Memory B cell (primary cell): ENCODE data around the gene KCNK6.
"Not testable (repeated sequence)": the region's sequence is repeated elsewhere in the genome, so short reads cannot be mapped to it uniquely, and the experiment has no call there.

ENCODE experiments used
- ATAC-seq: fragments of 150-1000 bp; cut with Tn5 transposase; 2 replicates; pipeline ENCODE4 v1.10.0; 2021; ENCODE audit warnings: low read depth, mild to moderate bottlenecking, moderate library complexity
- DNase-seq, 2 donors: peaks; one replicate each; pipeline ENCODE4 v3.0.0; 2022; ENCODE audit warnings: low spot score in 2 of 2
- H3K27ac Mint-ChIP-seq: one replicate; pipeline ENCODE4 v1.8.0; 2022; ENCODE audit warnings: mild to moderate bottlenecking, moderate library complexity, mixed read lengths
- H3K27me3 Mint-ChIP-seq: one replicate; pipeline ENCODE4 v1.8.0; 2022; ENCODE audit warnings: mixed read lengths
- H3K36me3 Mint-ChIP-seq: one replicate; pipeline ENCODE4 v1.8.0; 2022; ENCODE audit warnings: mild to moderate bottlenecking, mixed read lengths
- H3K4me1 Mint-ChIP-seq: one replicate; pipeline ENCODE4 v1.8.0; 2022; ENCODE audit warnings: mixed read lengths
- H3K4me3 Mint-ChIP-seq: one replicate; pipeline ENCODE4 v1.8.0; 2022; ENCODE audit warnings: mild to moderate bottlenecking, moderate library complexity, mixed read lengths
- H3K9me3 Mint-ChIP-seq: one replicate; pipeline ENCODE4 v1.8.0; 2022; ENCODE audit warnings: mixed read lengths

KCNK6 gene

GRCh38 chr19:38355728-38356725 is 36.4 kb downstream of the KCNK6 start:
- H3K27ac Mint-ChIP-seq = no peak overlapping the region
- ATAC-seq = no peak
- no peak overlapping the region for H3K4me3 Mint-ChIP-seq
- H3K4me1 Mint-ChIP-seq = peaks cover 4% of the 10 kb centered on the region
- H3K36me3 Mint-ChIP-seq = peaks cover 2% of the 10 kb centered on the region
- peaks cover 14% of the 10 kb centered on the region for H3K27me3 Mint-ChIP-seq
- H3K9me3 Mint-ChIP-seq = no peaks in the 10 kb centered on the region
- no peak for DNase-seq

- H3K27me3 Mint-ChIP-seq = peaks cover 14% of the 10 kb centered on the region
- ATAC-seq (no peak), DNase-seq (no peak)
- peaks cover 11% of the 10 kb centered on the region for H3K4me1 Mint-ChIP-seq
- no peaks in the 10 kb centered on the region for H3K9me3 Mint-ChIP-seq
- H3K4me3 Mint-ChIP-seq = no peak overlapping the region
- no peak overlapping the region for H3K27ac Mint-ChIP-seq
- no peaks in the 10 kb centered on the region for H3K36me3 Mint-ChIP-seq
These were observed 38.4 kb downstream of the KCNK6 start for GRCh38 chr19:38358071-38358470.

- Mint-ChIP-seq H3K36me3 (no peaks in the 10 kb centered on the region), H3K9me3 (no peaks in the 10 kb centered on the region), H3K27ac (no peak overlapping the region), H3K4me1 (peaks cover 11% of the 10 kb centered on the region), H3K4me3 (no peak overlapping the region), H3K27me3 (peaks cover 14% of the 10 kb centered on the region)
- DNase-seq (no peak), ATAC-seq (no peak)
These were observed 39.8 kb downstream of the KCNK6 start for GRCh38 chr19:38359242-38360021.

- DNase-seq (no peak), ATAC-seq (no peak)
- no peaks in the 10 kb centered on the region for H3K36me3 Mint-ChIP-seq
- H3K27ac Mint-ChIP-seq = no peak overlapping the region
- no peaks in the 10 kb centered on the region for H3K9me3 Mint-ChIP-seq
- H3K4me3 Mint-ChIP-seq = peak overlapping the region; percentile 75
- peaks cover 14% of the 10 kb centered on the region for H3K27me3 Mint-ChIP-seq
- peaks cover 11% of the 10 kb centered on the region for H3K4me1 Mint-ChIP-seq
These were observed 40.7 kb downstream of the KCNK6 start for GRCh38 chr19:38360351-38360750.

GRCh38 chr19:38360839-38361631 is 41.4 kb downstream of the KCNK6 start:
- ATAC-seq (no peak), DNase-seq (no peak)
- H3K4me1 Mint-ChIP-seq = peaks cover 11% of the 10 kb centered on the region
- H3K4me3 Mint-ChIP-seq = peak overlapping the region; percentile 75
- H3K9me3 Mint-ChIP-seq = no peaks in the 10 kb centered on the region
- peaks cover 13% of the 10 kb centered on the region for H3K27me3 Mint-ChIP-seq
- H3K27ac Mint-ChIP-seq = peak overlapping the region; percentile 22
- H3K36me3 Mint-ChIP-seq = no peaks in the 10 kb centered on the region

- H3K27ac Mint-ChIP-seq = no peak overlapping the region
- DNase-seq (peak; percentile 45 to 56), ATAC-seq (peak; percentile 81)
- peaks cover 11% of the 10 kb centered on the region for H3K4me1 Mint-ChIP-seq
- peaks cover 13% of the 10 kb centered on the region for H3K27me3 Mint-ChIP-seq
- peak overlapping the region; percentile 75 for H3K4me3 Mint-ChIP-seq
- no peaks in the 10 kb centered on the region for H3K36me3 Mint-ChIP-seq
- H3K9me3 Mint-ChIP-seq = no peaks in the 10 kb centered on the region
These were observed 42.0 kb downstream of the KCNK6 start for GRCh38 chr19:38361633-38362075.

GRCh38 chr19:38362076-38362945 is 42.7 kb downstream of the KCNK6 start:
- no peaks in the 10 kb centered on the region for H3K9me3 Mint-ChIP-seq
- H3K4me3 Mint-ChIP-seq = peak overlapping the region; percentile 75
- DNase-seq (peak in 1 of 2 donors; percentile 47), ATAC-seq (peak; percentile 49)
- H3K27ac Mint-ChIP-seq = no peak overlapping the region
- peaks cover 13% of the 10 kb centered on the region for H3K27me3 Mint-ChIP-seq
- peaks cover 11% of the 10 kb centered on the region for H3K4me1 Mint-ChIP-seq
- no peaks in the 10 kb centered on the region for H3K36me3 Mint-ChIP-seq

GRCh38 chr19:38362946-38363688 is 43.5 kb downstream of the KCNK6 start:
- Mint-ChIP-seq H3K4me1 (peaks cover 11% of the 10 kb centered on the region), H3K4me3 (peak overlapping the region; percentile 47), H3K27me3 (peaks cover 14% of the 10 kb centered on the region)
- not testable (repeated sequence) for H3K9me3 Mint-ChIP-seq, ATAC-seq, H3K27ac Mint-ChIP-seq, DNase-seq, H3K36me3 Mint-ChIP-seq

- Mint-ChIP-seq H3K27me3 (peaks cover 16% of the 10 kb centered on the region), H3K36me3 (no peaks in the 10 kb centered on the region), H3K4me1 (no peaks in the 10 kb centered on the region), H3K27ac (no peak overlapping the region), H3K4me3 (no peak overlapping the region), H3K9me3 (no peaks in the 10 kb centered on the region)
- ATAC-seq = no peak
- DNase-seq = no peak
These were observed 47.4 kb downstream of the KCNK6 start for GRCh38 chr19:38367041-38367440.

- Mint-ChIP-seq H3K9me3 (no peaks in the 10 kb centered on the region), H3K36me3 (no peaks in the 10 kb centered on the region), H3K4me3 (no peak overlapping the region), H3K27ac (no peak overlapping the region), H3K27me3 (peaks cover 16% of the 10 kb centered on the region), H3K4me1 (peaks cover 3% of the 10 kb centered on the region)
- DNase-seq (no peak), ATAC-seq (no peak)
These were observed 49.9 kb downstream of the KCNK6 start for GRCh38 chr19:38369584-38369983.

GRCh38 chr19:38370299-38370698 is 50.7 kb downstream of the KCNK6 start:
- no peaks in the 10 kb centered on the region for H3K36me3 Mint-ChIP-seq
- H3K4me1 Mint-ChIP-seq = peaks cover 8% of the 10 kb centered on the region
- ATAC-seq (no peak), DNase-seq (no peak)
- no peaks in the 10 kb centered on the region for H3K9me3 Mint-ChIP-seq
- H3K4me3 Mint-ChIP-seq = no peak overlapping the region
- peaks cover 16% of the 10 kb centered on the region for H3K27me3 Mint-ChIP-seq
- H3K27ac Mint-ChIP-seq = no peak overlapping the region

- ATAC-seq (no peak), DNase-seq (no peak)
- no peaks in the 10 kb centered on the region for H3K9me3 Mint-ChIP-seq
- no peak overlapping the region for H3K4me3 Mint-ChIP-seq
- H3K27me3 Mint-ChIP-seq = peaks cover 16% of the 10 kb centered on the region
- peaks cover 12% of the 10 kb centered on the region for H3K4me1 Mint-ChIP-seq
- no peaks in the 10 kb centered on the region for H3K36me3 Mint-ChIP-seq
- H3K27ac Mint-ChIP-seq = no peak overlapping the region
These were observed 51.4 kb downstream of the KCNK6 start for GRCh38 chr19:38371081-38371480.
